NCI-H2107 treated with DMSO at 0.1 percent for 48 hours (cell line): ENCODE measurements around the gene MAP3K3.

Source experiments
- DNase-seq: peaks from one replicate; lab custom pipeline; 2025; ENCODE audit not compliant: unreplicated experiment; lab: John Stamatoyannopoulos, UW

MAP3K3 gene

GRCh38 chr17:63692195-63692816 is 70.1 kb downstream of the MAP3K3 start:
- DNase-seq, result no peak

GRCh38 chr17:63693411-63694113 is 71.3 kb downstream of the MAP3K3 start:
- DNase-seq, result no peak

- no peak for DNase-seq
These were observed 72.2 kb downstream of the MAP3K3 start for GRCh38 chr17:63694229-63694949.

GRCh38 chr17:63694950-63695773 is 72.9 kb downstream of the MAP3K3 start:
- no peak for DNase-seq

DNA sequence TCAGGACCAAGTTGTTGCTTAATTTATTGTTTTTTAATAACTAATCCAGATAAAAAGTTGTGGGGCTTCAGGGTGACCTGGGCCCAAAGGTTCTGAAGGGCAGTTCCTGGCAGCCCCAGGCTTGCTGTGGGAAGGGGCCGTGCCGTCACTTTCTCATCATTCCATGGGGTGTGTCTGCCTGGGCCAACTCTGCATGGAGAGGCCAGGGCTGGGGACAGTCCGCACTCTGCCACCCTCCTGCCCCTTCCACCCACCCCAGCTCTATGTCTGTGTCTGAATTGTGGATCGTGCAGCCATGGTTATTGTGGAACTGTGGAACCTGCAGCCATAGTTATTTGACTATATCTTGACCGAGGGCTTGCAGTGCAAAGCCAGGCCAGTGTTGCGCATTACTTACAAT is 73.7 kb downstream of the MAP3K3 start:
- no peak for DNase-seq

DNA sequence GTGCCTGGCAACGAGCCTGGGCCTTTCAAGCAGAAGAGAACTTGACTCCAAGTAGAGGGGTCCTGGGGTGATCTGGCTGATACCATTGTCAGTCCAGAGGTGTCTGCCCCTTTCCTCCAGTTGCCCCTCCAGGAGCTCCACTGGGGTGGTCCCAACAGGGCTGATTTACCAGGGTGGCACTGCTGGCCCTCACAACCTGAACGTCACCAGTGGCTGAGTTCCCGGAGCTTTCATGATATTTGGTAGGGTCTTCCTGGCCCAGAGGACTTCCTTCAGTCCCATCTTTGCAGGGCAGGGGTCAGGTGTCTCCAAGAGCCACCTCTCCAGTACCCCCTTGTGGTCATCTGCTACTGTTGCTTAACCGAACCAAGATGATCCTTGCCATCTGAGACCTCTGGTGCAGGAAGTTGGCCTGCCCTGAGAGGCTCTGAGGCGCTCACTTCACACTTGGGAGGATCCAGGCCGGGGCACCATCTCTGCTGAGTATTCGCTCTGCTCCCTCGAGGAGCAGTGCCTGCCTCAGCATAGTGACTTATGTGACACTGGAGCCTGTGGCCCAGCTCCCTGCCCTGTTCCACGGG is 74.3 kb downstream of the MAP3K3 start:
- no peak for DNase-seq

GRCh38 chr17:63697341-63698286 is 75.4 kb downstream of the MAP3K3 start:
- peak; percentile 10 for DNase-seq

DNA sequence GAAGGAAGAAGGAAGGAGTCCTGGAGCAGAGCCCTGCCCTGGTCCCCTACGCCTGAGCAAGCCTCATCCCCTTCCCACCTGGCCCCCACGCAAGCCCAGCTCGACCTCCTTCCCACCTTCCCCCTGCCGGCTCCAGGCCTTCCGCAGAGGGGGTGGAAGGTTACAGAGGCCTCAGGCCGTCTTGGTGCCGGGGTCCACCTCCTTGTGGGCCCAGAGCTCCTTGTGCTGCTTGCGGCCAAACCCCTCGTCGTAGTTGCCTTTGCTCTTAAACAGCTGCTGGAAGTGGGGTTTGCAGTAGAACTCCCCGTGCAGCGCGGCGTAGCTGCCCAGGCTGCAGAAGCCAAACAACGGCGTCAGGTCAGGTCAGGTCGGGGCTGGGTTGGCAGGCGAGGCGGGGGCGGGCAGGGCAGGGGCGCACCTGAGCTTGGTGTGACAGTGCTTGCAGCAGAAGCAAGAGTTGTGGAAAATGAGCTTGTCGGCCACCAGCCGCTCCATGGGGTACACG is 76.2 kb downstream of the MAP3K3 start:
- peak; percentile 18 for DNase-seq

- DNase-seq, result no peak
These were observed 76.8 kb downstream of the MAP3K3 start for GRCh38 chr17:63698886-63699637.

DNA sequence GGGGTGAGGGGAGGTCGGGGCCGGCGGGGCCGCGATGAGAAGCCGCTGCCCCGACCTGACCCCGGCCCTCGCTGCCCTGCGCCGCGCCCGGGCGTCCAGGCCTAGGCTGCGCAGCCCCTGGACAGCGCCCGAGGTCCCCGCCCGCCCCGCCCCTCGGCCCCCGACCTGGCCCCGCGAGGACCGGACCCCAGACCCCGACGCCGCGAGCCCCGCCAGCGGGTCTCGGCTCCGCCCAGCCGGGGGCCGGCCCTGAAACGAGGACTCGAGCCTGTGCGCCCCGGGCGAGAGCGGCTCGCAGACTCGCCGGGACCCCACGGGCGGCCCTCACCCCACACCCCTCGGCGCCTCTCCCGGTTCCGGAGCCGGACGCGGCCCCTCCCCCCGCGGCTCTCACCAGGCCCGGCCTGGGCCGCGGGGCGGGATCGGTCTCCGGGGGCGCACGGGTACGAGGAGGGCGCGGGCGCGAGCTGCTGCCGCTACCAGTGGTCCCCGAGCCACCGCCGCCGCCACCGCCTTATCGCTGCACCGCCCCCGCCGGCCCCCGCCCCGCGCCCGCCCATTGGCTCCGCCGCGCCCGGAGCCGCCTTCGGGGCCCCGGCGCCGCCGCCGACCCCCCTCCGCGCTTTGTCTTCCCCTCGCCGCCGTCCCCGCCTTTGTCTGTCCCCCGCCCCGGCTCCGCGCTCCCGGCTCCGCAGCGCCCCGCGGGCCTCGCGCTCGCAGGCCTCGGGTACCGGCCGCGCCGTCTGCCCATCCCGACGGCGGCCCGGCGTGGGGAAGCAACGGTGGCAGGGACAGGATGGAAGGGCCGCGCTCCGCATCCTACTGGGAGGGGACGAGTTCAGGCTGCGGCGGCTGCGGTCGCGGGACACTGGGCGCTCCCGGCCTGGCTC is 77.7 kb downstream of the MAP3K3 start, which contains the start of gene LIMD2:
Gene LIMD2 (minus strand): TSS at position 488 of the 890 bp plus-strand sequence. CDS start 827 bp downstream, outside the sequence.
- peak; percentile 35 for DNase-seq

DNA sequence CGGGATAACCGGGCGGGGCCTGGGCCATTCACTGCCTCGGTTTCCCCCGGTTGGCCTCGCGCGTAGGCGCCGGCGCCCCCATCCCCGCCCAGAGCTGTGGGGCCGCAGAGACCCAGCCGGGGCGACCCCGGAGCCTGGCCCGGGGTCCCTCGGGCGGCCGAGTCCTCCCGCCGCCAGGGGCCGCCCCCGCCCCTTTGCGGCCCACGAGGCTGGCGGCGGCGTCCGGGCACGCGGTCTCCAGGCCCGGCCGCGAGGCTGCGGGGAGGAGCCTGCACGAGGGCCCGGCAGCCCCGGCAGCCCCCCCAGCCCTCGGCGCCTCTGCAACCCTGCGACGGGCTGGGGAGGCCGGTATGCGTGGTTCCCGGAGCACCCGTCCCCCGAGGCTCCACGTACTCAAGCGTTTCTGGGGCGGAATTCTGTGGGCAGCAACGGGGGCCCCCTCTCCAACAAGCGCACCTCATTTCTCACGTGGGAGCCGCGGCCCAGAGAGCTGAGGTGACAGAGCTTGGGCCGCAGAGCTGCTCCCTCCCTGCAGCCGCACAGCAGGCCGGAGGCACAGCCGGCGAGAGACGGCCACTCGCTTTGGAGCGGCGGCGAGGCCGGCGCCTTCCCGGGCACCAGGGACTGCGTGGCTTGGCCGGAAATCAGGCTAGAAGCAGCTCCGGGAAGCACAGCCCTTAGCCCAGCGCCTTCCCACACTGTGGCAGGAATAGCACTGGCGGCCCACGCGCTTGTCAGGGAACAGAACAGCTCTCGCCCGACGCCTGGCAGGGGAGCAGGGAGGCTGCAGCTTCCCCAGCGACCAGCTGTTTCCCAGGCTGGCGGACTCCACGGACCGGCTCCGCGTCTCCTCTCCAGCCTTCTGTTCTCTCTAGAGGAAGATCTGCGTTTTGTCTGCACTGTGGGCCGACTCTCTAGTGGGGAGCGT is 78.6 kb downstream of the MAP3K3 start:
- no peak for DNase-seq

GRCh38 chr17:63701456-63701820 is 79.2 kb downstream of the MAP3K3 start:
- DNase-seq, result no peak

DNA sequence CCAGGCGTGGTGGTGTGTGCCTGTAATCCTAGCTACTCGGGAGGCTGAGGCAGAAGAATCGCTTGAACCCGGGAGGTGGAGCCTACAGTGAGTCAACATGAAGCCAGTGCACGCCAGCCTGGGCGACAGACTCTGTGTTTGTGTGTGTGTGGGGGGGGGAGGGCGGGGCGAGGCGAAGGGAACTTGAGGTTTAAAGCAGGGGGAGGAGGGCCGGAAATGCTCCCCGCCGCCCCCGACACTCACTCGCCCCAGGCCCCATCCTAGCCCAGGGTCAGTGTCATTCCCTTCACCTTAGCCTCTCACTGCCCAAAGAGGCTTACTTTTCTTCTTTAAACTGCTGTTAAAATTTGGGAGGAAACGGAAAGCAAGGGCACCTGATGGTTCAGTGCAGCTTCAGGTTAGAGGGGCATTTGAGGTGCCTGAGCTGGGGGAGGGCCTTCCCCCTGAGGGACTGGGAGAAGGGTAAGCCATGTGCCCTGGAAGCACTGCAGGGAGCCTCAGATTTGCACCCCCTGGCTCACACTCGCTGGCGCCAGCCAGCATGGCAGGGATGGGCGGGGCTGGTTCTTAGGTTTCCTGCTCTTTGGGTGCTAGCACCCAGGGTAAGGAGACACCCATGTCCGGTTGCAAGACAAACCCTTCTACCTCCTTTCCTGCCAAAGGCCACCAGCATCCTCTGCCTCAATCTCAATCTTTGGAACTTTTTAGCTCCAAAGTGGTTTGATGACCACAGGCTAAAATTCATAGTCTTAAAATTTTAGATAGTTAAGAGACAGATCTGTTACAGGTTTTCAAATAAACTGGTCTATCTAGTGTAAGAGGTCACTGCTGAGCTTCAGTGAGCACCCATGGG is 79.9 kb downstream of the MAP3K3 start:
- DNase-seq, result peak; percentile 58

DNA sequence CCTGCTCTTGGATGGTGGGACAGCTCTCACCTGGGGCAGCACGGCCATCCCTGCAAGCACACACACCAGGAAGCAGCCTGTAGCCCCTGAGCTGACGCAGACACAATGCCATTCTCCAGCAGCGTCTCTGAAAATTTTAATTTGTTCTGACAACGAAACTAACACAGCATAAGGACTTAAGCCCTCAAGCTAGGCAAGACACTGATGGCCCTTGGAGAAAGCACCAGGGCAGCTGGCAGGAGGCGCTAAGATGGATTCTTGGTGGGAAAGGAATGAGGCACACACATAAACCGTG is 80.5 kb downstream of the MAP3K3 start:
- DNase-seq, result no peak

GRCh38 chr17:63703029-63703428 is 80.8 kb downstream of the MAP3K3 start:
- DNase-seq, result no peak
